Measurements from ENCODE around the gene PHB1. TPM values are rescaled to one million over a fixed set of nuclear protein-coding genes. Genes with fewer than 3 reads are reported as not detected.

Gene PHB1
- total and polyA plus RNA-seq, 2 experiments from 2014 or later: 194 to 211 TPM

DNA sequence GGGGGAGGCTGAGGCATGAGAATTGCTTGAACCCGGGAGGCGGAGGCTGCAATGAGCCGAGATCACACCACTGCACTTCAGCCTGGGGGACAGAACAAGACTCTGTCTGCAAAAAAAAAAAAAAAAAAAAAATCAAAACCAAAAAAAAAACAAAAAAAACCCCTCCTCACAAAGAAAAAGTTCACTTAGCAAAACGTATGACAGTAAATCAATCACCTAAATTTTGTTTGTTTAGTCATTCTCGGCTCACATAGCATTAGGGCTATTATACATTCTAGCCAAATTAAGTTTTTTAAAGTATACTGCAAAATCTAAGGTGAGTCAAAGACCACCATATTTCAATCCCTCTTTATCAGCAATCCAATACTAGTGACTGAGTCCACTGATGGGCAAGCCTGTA lies 58.4 kb downstream of the PHB1 start:
- TF ChIP-seq EZH2 (IDR thresholded peaks at IDR 0.05; ENCODE audit: low read depth, unreplicated experiment): no peak
- TF ChIP-seq CTCF (conservative IDR thresholded peaks at IDR 0.05; ENCODE audit: low read depth in 2 of 2): no peak
- TF ChIP-seq ZNF331 (CRISPR knock-in tag; IDR thresholded peaks at IDR 0.05; ENCODE audit: low read depth): no peak
- TF ChIP-seq EZH2phosphoT487 (IDR thresholded peaks at IDR 0.05; ENCODE audit: unreplicated experiment): no peak
- no peak for TF ChIP-seq CREB1 (CRISPR knock-in tag; IDR thresholded peaks at IDR 0.05; ENCODE audit: low read depth)
- no peak for TF ChIP-seq NANOG (IDR thresholded peaks at IDR 0.05; ENCODE audit: borderline replicate concordance)
- no peak for TF ChIP-seq ZNF114 (CRISPR knock-in tag; IDR thresholded peaks at IDR 0.05)
- TF ChIP-seq, protein P1, sequence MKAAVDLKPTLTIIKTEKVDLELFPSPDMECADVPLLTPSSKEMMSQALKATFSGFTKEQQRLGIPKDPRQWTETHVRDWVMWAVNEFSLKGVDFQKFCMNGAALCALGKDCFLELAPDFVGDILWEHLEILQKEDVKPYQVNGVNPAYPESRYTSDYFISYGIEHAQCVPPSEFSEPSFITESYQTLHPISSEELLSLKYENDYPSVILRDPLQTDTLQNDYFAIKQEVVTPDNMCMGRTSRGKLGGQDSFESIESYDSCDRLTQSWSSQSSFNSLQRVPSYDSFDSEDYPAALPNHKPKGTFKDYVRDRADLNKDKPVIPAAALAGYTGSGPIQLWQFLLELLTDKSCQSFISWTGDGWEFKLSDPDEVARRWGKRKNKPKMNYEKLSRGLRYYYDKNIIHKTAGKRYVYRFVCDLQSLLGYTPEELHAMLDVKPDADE (IDR thresholded peaks at IDR 0.05): no peak
- TF ChIP-seq, protein P2, sequence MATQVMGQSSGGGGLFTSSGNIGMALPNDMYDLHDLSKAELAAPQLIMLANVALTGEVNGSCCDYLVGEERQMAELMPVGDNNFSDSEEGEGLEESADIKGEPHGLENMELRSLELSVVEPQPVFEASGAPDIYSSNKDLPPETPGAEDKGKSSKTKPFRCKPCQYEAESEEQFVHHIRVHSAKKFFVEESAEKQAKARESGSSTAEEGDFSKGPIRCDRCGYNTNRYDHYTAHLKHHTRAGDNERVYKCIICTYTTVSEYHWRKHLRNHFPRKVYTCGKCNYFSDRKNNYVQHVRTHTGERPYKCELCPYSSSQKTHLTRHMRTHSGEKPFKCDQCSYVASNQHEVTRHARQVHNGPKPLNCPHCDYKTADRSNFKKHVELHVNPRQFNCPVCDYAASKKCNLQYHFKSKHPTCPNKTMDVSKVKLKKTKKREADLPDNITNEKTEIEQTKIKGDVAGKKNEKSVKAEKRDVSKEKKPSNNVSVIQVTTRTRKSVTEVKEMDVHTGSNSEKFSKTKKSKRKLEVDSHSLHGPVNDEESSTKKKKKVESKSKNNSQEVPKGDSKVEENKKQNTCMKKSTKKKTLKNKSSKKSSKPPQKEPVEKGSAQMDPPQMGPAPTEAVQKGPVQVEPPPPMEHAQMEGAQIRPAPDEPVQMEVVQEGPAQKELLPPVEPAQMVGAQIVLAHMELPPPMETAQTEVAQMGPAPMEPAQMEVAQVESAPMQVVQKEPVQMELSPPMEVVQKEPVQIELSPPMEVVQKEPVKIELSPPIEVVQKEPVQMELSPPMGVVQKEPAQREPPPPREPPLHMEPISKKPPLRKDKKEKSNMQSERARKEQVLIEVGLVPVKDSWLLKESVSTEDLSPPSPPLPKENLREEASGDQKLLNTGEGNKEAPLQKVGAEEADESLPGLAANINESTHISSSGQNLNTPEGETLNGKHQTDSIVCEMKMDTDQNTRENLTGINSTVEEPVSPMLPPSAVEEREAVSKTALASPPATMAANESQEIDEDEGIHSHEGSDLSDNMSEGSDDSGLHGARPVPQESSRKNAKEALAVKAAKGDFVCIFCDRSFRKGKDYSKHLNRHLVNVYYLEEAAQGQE (IDR thresholded peaks at IDR 0.05; ENCODE audit: unreplicated experiment): no peak
- H3K4me3 ChIP-seq: no peak overlapping the region
- H3K27ac Mint-ChIP-seq: no peak overlapping the region

More for the DNA sequence above, 58.4 kb downstream of the PHB1 start:
- H3K4me1 Mint-ChIP-seq: peaks cover 31% of the 10 kb centered on the region
- H3K79me2 ChIP-seq (replicated peaks; ENCODE audit: insufficient read depth): peaks cover 98% of the 10 kb centered on the region
- no peaks in the 10 kb centered on the region for H3F3A ChIP-seq (replicated peaks; ENCODE audit: low read depth)
- H2AFZ ChIP-seq: no peak overlapping the region
- peaks cover 5% of the 10 kb centered on the region; the same call in 1 of the 3 replicates for H3K36me3 Mint-ChIP-seq (ENCODE audit: low read depth)
- no peaks in the 10 kb centered on the region for H3K27me3 ChIP-seq (ENCODE audit: insufficient read depth)
- no peak overlapping the region for H3K4me3 Mint-ChIP-seq
- no peaks in the 10 kb centered on the region; the same call in 2 of the 3 replicates for H3K9me3 Mint-ChIP-seq
- no peaks in the 10 kb centered on the region for H3K36me3 ChIP-seq (ENCODE audit: insufficient read depth)
- ATAC-seq (no peak), DNase-seq (ENCODE audit: low spot score) (no peak)
- H3K9me2 ChIP-seq (ENCODE audit: insufficient read depth): no peaks in the 10 kb centered on the region
- H3K27me3 Mint-ChIP-seq (ENCODE audit: insufficient read depth, low read depth, poor library complexity): peaks cover 5% of the 10 kb centered on the region
- no peak overlapping the region for H3K27ac ChIP-seq (ENCODE audit: low read depth)
- peaks cover 15% of the 10 kb centered on the region for H4K20me1 ChIP-seq (replicated peaks; ENCODE audit: insufficient read depth)
- peaks cover 29% of the 10 kb centered on the region for H3K4me1 ChIP-seq (ENCODE audit: insufficient read depth)
- no peak overlapping the region for H3K4me2 ChIP-seq

Small RNA genes within 50 kb of the gene (small RNA-seq; reads per million reads assigned to genes)
- not detected for gene RF00019 (ENCODE audit: low replicate concordance)

Other genes with a start within 250 kb of the PHB1 start
- gene GNGT2, start 204.3 kb downstream of the PHB1 start, total RNA-seq (2014; rRNA removed; shearing (Covaris generic)): 0.42 TPM in 1 of 2 replicates, not detected in the other
- gene GNGT2, start 204.3 kb downstream of the PHB1 start, polyA plus RNA-seq (2016; fragmentation: Nextera tagmentation; extraction: Ambion mirVana): 0.56 and 1.5 TPM in 2 replicates
- gene ABI3, start 204.2 kb downstream of the PHB1 start, total RNA-seq (2014; rRNA removed; shearing (Covaris generic)): 1.2 and 3.0 TPM in 2 replicates
- gene ABI3, start 204.2 kb downstream of the PHB1 start, polyA plus RNA-seq (2016; fragmentation: Nextera tagmentation; extraction: Ambion mirVana): 1.8 and 2.4 TPM in 2 replicates
- gene PHOSPHO1, start 184.1 kb downstream of the PHB1 start, total RNA-seq (2014; rRNA removed; shearing (Covaris generic)): 2.2 and 2.4 TPM in 2 replicates
- 0.38 and 0.71 TPM in 2 replicates for gene PHOSPHO1, start 184.1 kb downstream of the PHB1 start, polyA plus RNA-seq (2016; fragmentation: Nextera tagmentation; extraction: Ambion mirVana)
- 50.1 and 54.5 TPM in 2 replicates for gene ZNF652, start 52.6 kb downstream of the PHB1 start, total RNA-seq (2014; rRNA removed; shearing (Covaris generic))
- 34.9 and 36.2 TPM in 2 replicates for gene ZNF652, start 52.6 kb downstream of the PHB1 start, polyA plus RNA-seq (2016; fragmentation: Nextera tagmentation; extraction: Ambion mirVana)
- gene NGFR, start 80.4 kb upstream of the PHB1 start, total RNA-seq (2014; rRNA removed; shearing (Covaris generic)): 6.8 and 6.9 TPM in 2 replicates
- 2.3 and 2.8 TPM in 2 replicates for gene NGFR, start 80.4 kb upstream of the PHB1 start, polyA plus RNA-seq (2016; fragmentation: Nextera tagmentation; extraction: Ambion mirVana)
- gene NXPH3, start 161.0 kb upstream of the PHB1 start, total RNA-seq (2014; rRNA removed; shearing (Covaris generic)): 2.7 and 4.7 TPM in 2 replicates
- gene NXPH3, start 161.0 kb upstream of the PHB1 start, polyA plus RNA-seq (2016; fragmentation: Nextera tagmentation; extraction: Ambion mirVana): 0.23 and 0.30 TPM in 2 replicates

Data from GM23338 (cell line).